ENCODE results near the gene NT5M. TPM values are rescaled to one million over a fixed set of nuclear protein-coding genes. Genes with fewer than 3 reads are reported as not detected.

NT5M gene
- total and polyA plus RNA-seq, 10 donors, result 1.2 to 3.6 (median 2.6) TPM

DNA sequence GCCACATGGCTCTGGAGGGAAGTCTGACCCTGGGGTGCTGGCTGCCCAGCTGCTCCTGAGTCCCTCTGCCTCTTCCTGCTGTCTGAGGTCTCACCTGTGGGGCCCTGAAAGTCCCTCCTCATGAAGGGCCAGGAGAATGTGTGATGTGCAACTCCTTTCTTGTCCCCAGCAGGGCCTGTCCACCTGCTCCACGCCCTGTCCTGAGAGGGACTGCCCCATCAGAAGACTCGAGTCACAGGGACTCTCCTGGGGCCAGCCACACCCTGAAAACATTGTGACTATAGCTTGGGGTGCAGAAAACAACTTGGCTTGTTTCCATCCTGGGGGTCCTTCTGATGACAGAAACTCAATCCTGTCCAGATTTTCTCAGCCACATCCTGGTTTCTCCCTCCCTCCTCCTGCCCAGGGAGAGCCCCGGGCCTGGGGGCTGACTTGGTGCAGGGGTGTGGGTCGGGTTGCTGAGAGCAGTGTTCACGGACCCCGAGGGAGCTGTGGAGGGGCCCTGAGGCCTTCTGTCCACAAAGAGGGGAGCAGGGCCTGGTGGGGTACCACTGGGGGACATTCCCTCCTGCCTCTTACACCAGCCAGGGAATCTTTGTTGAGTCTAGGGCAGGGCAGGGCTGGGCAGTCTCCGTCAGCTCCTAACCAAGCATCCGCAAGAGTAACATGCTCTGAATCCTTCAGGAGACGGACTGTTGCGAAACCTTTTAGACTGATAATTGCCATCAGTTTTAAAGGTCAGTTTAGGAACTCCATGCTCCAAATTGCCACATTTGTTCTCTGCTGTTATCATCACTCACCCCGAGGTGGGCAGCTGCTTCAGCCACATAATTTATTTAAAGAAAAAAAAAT, 45.9 kb downstream of the NT5M start:
- DNase-seq, result peak; percentile 48
- WGBS, 5 donors, result 68 to 81% (median 74%) methylated on average over 7 to 11 of the region's 11 CpGs
- Histone ChIP-seq H3K4me3 (no peak overlapping the region), H3K27me3 (replicated peaks in 1 of 7) (no peaks in the 10 kb centered on the region), H3K9me3 (no peaks in the 10 kb centered on the region), H3K27ac (no peak overlapping the region), H3K4me1 (peaks cover 0 to 13% (median 3%) of the 10 kb centered on the region in 6 donors), H3K36me3 (no peaks in the 10 kb centered on the region)
- TF ChIP-seq POLR2A (IDR thresholded peaks at IDR 0.05) (no peak), POLR2AphosphoS5 (IDR thresholded peaks at IDR 0.05) (no peak)
- TF ChIP-seq, protein P1, sequence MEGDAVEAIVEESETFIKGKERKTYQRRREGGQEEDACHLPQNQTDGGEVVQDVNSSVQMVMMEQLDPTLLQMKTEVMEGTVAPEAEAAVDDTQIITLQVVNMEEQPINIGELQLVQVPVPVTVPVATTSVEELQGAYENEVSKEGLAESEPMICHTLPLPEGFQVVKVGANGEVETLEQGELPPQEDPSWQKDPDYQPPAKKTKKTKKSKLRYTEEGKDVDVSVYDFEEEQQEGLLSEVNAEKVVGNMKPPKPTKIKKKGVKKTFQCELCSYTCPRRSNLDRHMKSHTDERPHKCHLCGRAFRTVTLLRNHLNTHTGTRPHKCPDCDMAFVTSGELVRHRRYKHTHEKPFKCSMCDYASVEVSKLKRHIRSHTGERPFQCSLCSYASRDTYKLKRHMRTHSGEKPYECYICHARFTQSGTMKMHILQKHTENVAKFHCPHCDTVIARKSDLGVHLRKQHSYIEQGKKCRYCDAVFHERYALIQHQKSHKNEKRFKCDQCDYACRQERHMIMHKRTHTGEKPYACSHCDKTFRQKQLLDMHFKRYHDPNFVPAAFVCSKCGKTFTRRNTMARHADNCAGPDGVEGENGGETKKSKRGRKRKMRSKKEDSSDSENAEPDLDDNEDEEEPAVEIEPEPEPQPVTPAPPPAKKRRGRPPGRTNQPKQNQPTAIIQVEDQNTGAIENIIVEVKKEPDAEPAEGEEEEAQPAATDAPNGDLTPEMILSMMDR (IDR thresholded peaks at IDR 0.05 in 8 of 11, conservative IDR thresholded peaks at IDR 0.05 in 3 of 11), result no peak
- intact Hi-C loops (cut with DNase I; ENCODE audit: low total_unique reads), result no loop called here

DNA sequence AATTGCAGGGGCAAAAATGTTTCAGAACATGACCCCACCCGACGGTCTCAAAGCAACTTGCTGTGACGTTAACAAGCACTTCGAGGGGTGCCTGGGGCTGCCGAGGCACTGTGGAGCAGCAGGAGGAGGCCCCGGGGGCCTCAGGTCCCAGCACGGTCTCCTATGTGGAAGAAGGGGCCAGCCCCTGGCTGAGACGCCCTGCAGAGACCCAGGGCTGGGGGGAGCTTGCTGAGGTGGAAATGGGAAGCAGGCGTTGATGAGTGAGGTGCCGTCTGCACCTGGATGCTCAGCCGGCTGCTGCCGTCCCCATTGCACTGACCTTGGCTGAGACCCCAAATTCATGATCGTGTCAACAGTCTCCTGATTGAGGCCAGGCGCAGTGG, 46.5 kb downstream of the NT5M start:
- TF ChIP-seq, protein P1 (IDR thresholded peaks at IDR 0.05 in 8 of 11, conservative IDR thresholded peaks at IDR 0.05 in 3 of 11), result no peak
- no peak for TF ChIP-seq POLR2A (IDR thresholded peaks at IDR 0.05)
- no peak for TF ChIP-seq POLR2AphosphoS5 (IDR thresholded peaks at IDR 0.05)
- no peaks in the 10 kb centered on the region for H3K27me3 ChIP-seq (replicated peaks in 1 of 7)
- DNase-seq, result peak; percentile 41
- peaks cover 0 to 16% (median 4%) of the 10 kb centered on the region in 6 donors for H3K4me1 ChIP-seq
- H3K4me3 ChIP-seq, result no peak overlapping the region
- H3K27ac ChIP-seq, result no peak overlapping the region
- 76 to 84% (median 81%) methylated on average over 14 of the region's 14 CpGs for WGBS, 5 donors
- no peaks in the 10 kb centered on the region for H3K36me3 ChIP-seq
- H3K9me3 ChIP-seq, result no peaks in the 10 kb centered on the region
- intact Hi-C loops (cut with DNase I; ENCODE audit: low total_unique reads), result no loop called here

DNA sequence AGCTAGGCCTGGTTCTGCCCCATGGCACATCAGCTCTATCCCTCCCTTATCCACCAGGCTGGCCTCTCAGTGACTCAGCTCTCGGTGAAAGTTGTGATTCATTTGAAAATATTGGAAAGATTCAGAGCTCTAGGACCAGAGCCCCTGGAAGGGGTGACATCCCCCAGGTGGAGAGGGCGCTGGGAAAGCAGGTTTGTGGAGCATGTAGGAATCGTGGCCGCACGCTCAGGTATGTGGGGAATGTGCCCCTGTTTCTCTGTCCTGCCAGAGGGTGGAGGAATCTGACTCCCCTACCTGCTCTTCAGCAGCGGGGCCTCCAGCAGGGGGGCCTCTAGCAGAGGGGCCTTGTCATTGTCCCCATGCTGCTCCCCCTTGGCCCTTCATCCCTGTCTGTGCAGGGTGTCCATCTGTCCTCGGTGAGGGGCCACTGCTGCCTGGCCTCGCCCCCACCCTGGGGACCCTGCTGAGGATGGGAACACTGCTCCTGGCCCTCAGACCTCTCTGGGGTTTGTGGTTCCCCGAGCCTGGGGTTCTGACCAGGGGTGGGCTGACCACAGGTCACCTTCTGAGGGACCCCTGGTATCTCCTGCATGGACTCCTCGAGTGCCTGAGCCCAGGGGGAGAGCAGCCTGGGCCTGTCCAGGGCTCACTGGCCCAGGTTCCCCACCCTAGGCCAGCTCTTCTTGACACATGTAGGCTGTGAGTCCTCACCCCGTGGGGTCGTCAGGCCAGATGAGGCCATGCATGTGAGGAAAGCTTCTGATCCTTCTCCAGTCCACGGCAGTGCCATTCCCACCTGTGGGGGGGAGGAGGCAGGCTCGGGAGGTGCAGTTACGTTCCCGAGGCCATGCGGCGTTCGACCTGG, 47.5 kb downstream of the NT5M start:
- DNase-seq, result peak; percentile 58
- peaks cover 0 to 25% (median 10%) of the 10 kb centered on the region in 6 donors for H3K4me1 ChIP-seq
- no peak overlapping the region for H3K4me3 ChIP-seq
- no peaks in the 10 kb centered on the region for H3K36me3 ChIP-seq
- no peaks in the 10 kb centered on the region for H3K9me3 ChIP-seq
- H3K27me3 ChIP-seq (replicated peaks in 1 of 7), result no peaks in the 10 kb centered on the region
- intact Hi-C loops (cut with DNase I; ENCODE audit: low total_unique reads), result no loop called here
- no peak for TF ChIP-seq POLR2A (IDR thresholded peaks at IDR 0.05)
- no peak for TF ChIP-seq POLR2AphosphoS5 (IDR thresholded peaks at IDR 0.05)
- TF ChIP-seq, protein P1 (IDR thresholded peaks at IDR 0.05 in 8 of 11, conservative IDR thresholded peaks at IDR 0.05 in 3 of 11), result no peak
- WGBS, 5 donors, result 80 to 90% (median 85%) methylated on average over 14 to 19 of the region's 19 CpGs
- no peak overlapping the region for H3K27ac ChIP-seq

All from spleen (tissue), 11 donors.